ENCODE measurements around the gene CST9. TPM values are rescaled to one million over a fixed set of nuclear protein-coding genes. Genes with fewer than 3 reads are reported as not detected.

CST9 gene
- total and polyA plus RNA-seq, 2 of the 13 experiments (the other 11 are each of a cell fraction or from before 2014, with no cell fraction given): 0.07 TPM; not detected in 1

- TF ChIP-seq ZNF275 (CRISPR knock-in tag; IDR thresholded peaks at IDR 0.05; ENCODE audit: borderline replicate concordance) (no peak), ZNF251 (CRISPR knock-in tag; IDR thresholded peaks at IDR 0.05) (no peak), ZNF350 (CRISPR knock-in tag; IDR thresholded peaks at IDR 0.05; ENCODE audit: borderline replicate concordance, low read depth) (peak; percentile 87; the same call in 1 of the 2 replicates), SNRNP70 (IDR thresholded peaks at IDR 0.05; ENCODE audit: low read depth, low read length) (no peak), SMAD9 (CRISPR knock-in tag; IDR thresholded peaks at IDR 0.05) (no peak), CENPX (CRISPR knock-in tag; IDR thresholded peaks at IDR 0.05) (no peak), ZNF724P (CRISPR knock-in tag; IDR thresholded peaks at IDR 0.05; ENCODE audit: borderline replicate concordance) (no peak), ESRRA (CRISPR knock-in tag; IDR thresholded peaks at IDR 0.05; ENCODE audit: low read depth) (no peak; the same call in 1 of the 2 replicates), ZNF7 (CRISPR knock-in tag; IDR thresholded peaks at IDR 0.05) (no peak; the same call in 1 of the 2 replicates), ZNF672 (CRISPR knock-in tag; IDR thresholded peaks at IDR 0.05) (no peak), FOXA1 (IDR thresholded peaks at IDR 0.05) (no peak), FOXA1 (CRISPR knock-in tag; IDR thresholded peaks at IDR 0.05) (peak; percentile 45), ZNF501 (CRISPR knock-in tag; IDR thresholded peaks at IDR 0.05) (peak; percentile 7; the same call in 1 of the 2 replicates), ZNF768 (CRISPR knock-in tag; IDR thresholded peaks at IDR 0.05) (no peak), NONO (IDR thresholded peaks at IDR 0.05) (no peak), NONO (CRISPR knock-in tag; conservative IDR thresholded peaks at IDR 0.05) (peak; percentile 45; the same call in 1 of the 2 replicates), SIN3A (IDR thresholded peaks at IDR 0.05; ENCODE audit: borderline replicate concordance, low read depth, low read length) (no peak), ZNF879 (CRISPR knock-in tag; IDR thresholded peaks at IDR 0.05) (no peak), SRY (CRISPR knock-in tag; IDR thresholded peaks at IDR 0.05) (no peak), ZNF570 (CRISPR knock-in tag; IDR thresholded peaks at IDR 0.05; ENCODE audit: borderline replicate concordance) (no peak), ZNF382 (CRISPR knock-in tag; IDR thresholded peaks at IDR 0.05; ENCODE audit: borderline replicate concordance) (no peak), HMG20B (CRISPR knock-in tag; conservative IDR thresholded peaks at IDR 0.05) (no peak), ZNF260 (CRISPR knock-in tag; IDR thresholded peaks at IDR 0.05; ENCODE audit: borderline replicate concordance, low read depth) (no peak), E2F2 (CRISPR knock-in tag; IDR thresholded peaks at IDR 0.05; ENCODE audit: borderline replicate concordance) (0 out of 2 replicates have a peak, but pooled peaks have one; percentile 18), ZNF557 (CRISPR knock-in tag; IDR thresholded peaks at IDR 0.05) (no peak), SAP130 (CRISPR knock-in tag; IDR thresholded peaks at IDR 0.05; ENCODE audit: low read depth) (peak; percentile 58; the same call in 1 of the 2 replicates), MLLT10 (CRISPR knock-in tag; IDR thresholded peaks at IDR 0.05) (no peak), REXO4 (CRISPR knock-in tag; IDR thresholded peaks at IDR 0.05; ENCODE audit: borderline replicate concordance) (no peak)
- TF ChIP-seq, protein P1, sequence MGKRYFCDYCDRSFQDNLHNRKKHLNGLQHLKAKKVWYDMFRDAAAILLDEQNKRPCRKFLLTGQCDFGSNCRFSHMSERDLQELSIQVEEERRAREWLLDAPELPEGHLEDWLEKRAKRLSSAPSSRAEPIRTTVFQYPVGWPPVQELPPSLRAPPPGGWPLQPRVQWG (CRISPR knock-in tag; IDR thresholded peaks at IDR 0.05; ENCODE audit: borderline replicate concordance, low read depth): no peak
Measured at GRCh38 chr20:23585808-23586734, 19.6 kb downstream of the CST9 start (continued).

All from HepG2 (cell line).